Stomach (tissue), 4 donors: ENCODE measurements around the gene PRAMEF11.

Experiments used
- POLR2AphosphoS5 ChIP-seq, 3 donors: sonication (generic); formaldehyde crosslinking; IDR thresholded peaks; one replicate each; pipeline ENCODE4 v1.6.1; 2016; ENCODE audit warnings: antibody characterized with exemption in 3 of 3
- TF ChIP-seq, protein P1 (sequence below), 7 experiments: fragments of 450-650 bp in 4 of 7; fragments of 200-600 bp in 3 of 7; sonication (generic) in 3 of 7; IDR thresholded peaks; one replicate each; pipeline ENCODE4 v1.5.1; 2016 to 2019; ENCODE audit warnings: antibody characterized with exemption in 7 of 7, control low read depth in 2 of 7, mild to moderate bottlenecking in 1 of 7

DNA sequence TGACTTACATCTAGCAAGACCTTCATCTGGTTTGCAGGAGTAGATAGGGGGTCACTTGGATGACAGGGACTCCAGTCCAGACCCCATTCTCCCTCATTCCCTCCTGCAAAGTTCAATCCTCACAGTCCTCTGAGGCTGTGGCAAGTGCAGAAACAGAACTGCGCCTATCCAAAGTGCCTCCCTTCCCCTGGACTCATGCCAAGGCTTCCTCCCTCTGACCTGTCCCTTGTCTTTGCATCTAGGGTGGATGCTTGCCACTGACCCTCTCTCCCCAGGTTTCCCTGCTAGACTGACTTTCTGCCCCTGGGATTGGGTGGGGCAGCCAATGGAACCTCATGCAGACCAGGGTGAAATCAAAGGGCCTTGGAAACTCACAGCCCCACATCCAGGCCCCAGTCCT is 21.3 kb downstream of the PRAMEF11 start:
- TF ChIP-seq, protein P1, sequence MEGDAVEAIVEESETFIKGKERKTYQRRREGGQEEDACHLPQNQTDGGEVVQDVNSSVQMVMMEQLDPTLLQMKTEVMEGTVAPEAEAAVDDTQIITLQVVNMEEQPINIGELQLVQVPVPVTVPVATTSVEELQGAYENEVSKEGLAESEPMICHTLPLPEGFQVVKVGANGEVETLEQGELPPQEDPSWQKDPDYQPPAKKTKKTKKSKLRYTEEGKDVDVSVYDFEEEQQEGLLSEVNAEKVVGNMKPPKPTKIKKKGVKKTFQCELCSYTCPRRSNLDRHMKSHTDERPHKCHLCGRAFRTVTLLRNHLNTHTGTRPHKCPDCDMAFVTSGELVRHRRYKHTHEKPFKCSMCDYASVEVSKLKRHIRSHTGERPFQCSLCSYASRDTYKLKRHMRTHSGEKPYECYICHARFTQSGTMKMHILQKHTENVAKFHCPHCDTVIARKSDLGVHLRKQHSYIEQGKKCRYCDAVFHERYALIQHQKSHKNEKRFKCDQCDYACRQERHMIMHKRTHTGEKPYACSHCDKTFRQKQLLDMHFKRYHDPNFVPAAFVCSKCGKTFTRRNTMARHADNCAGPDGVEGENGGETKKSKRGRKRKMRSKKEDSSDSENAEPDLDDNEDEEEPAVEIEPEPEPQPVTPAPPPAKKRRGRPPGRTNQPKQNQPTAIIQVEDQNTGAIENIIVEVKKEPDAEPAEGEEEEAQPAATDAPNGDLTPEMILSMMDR (IDR thresholded peaks at IDR 0.05) = no peak
- no peak for TF ChIP-seq POLR2AphosphoS5 (IDR thresholded peaks at IDR 0.05)
